ENCODE results near the gene SPCS1.
"Not testable (repeated sequence)": the region's sequence is repeated elsewhere in the genome, so short reads cannot be mapped to it uniquely, and the experiment has no call there.

SPCS1 gene

GRCh38 chr3:52695798-52696671 is 9.9 kb upstream of the SPCS1 start:
- no peak for DNase-seq

GRCh38 chr3:52696830-52697631 is 8.9 kb upstream of the SPCS1 start:
- DNase-seq = no peak

- DNase-seq = no peak
Observed at GRCh38 chr3:52697632-52697965, 8.3 kb upstream of the SPCS1 start.

- DNase-seq = no peak
Observed at GRCh38 chr3:52703341-52703740, 2.6 kb upstream of the SPCS1 start.

- DNase-seq = peak; percentile 9
Observed at GRCh38 chr3:52704611-52705437, 1.1 kb upstream of the SPCS1 start.

DNA sequence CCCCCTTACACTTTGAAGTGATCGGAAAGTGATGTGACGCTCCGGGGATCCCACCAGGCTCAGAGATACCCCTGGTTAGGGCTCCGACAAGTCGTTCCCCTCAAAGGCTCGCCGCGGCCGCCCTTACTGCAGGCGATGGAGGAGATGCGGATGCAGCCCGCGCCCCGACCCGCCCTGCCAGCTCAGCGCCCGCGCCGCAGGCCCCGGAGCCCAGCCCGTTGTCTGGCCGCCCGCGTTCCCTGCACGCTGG is 543 bp upstream of the SPCS1 start:
- DNase-seq = no peak

DNA sequence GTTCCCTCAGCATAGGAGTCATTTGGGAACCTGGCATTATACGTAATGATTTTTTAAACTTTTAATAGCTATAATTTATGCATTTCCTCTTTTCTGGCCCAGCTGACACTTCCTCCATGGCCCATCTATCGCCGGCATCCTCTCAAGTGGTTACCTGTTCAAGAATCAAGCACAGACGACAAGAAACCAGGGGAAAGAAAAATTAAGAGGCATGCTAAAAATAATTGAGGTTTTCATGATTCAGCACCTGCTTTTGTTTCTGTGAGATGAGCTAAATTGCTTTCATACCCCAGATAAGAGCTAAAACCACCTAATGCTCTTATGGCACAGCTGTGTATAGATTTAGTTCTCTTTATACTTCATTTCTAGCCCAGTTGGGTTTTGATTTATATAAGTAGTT is 1.7 kb downstream of the SPCS1 start:
- DNase-seq = no peak

DNA sequence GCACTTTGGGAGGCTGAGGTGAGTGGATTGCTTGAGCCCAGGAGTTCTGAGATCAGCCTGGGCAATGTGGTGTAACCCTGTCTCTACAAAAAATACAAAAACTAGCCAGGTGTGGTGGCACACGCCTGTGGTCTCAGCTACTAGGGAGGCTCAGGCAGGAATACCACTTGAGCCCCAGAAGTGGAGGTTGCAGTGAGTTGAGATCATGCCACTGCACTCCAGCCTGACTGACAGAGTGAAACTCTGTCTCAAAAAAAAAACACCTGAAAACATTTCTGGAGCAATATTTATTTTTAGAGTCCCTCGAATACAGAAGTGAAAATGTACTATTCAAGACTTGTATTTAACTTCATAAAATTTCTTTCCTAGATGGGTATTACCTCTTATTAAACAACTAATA is 4.6 kb downstream of the SPCS1 start:
- no peak for DNase-seq

- DNase-seq = no peak
Observed at GRCh38 chr3:52712291-52713212, 6.6 kb downstream of the SPCS1 start.

DNA sequence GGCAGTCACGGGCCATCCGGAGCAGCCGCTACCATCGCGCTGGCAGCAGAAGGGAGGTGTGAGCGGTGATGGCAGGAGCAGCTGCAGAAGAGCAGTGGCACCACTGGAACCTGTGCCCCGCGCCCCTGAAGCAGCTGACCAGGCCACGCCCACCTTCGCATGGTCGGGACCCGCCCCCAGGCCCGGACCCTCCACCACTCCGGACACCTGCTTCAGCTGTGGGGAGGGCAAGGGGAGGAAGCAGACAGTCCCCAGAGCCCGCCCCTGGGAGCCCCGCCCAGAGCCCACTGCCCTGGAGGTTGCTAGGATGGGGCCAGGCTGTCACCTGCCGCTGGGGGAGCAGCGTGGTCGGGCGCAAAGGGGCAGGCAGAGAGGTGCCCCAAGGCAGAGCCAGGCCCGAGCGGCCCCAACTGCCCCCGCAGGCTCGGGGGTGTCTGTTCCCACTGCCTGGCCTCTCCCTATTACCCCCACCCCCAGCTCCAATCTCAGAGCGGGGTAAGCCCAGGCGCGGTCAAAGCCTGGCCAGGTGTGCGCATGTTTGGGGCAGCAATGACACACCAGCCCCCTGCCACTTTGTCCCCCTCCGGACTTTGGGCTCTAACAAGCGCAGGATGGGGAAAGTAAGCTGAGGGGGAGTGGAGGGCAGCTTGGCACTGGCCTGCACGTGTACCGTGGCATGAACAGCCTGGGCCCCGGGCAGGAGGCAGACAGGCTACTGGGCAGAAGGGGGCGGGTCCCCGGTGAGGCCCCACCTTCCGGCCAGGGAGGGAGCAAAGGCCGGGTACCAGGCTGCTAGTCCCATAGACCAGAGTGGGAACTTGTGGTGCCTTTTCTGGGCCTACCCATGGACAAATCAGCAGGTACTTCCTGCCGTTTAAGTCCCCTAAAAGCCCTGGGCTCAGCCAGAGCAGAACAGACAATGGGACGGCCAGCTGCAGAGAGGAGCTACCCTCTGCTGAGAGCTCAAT is 8.7 kb downstream of the SPCS1 start:
- no peak for DNase-seq

GRCh38 chr3:52715714-52716305 is 9.9 kb downstream of the SPCS1 start:
- DNase-seq = no peak

DNA sequence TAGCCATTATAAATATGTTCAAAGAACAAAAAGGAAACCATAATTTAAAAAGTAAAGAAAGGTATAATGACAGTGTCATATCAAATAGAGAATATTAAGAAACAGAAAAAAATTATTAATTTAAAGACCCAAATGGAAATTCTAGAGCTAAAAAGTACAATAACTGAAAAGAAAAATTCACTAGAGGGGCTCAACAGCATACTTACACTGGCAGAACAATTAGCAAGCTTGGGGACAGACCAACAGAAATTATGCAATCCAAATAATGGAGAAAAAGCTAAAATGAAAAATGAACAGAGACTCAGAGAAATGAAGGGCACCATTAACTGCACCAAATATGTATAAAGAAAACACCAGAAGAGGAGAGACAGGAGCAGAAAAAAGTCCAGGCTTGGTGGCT is 13.7 kb downstream of the SPCS1 start:
- no peak for DNase-seq

DNA sequence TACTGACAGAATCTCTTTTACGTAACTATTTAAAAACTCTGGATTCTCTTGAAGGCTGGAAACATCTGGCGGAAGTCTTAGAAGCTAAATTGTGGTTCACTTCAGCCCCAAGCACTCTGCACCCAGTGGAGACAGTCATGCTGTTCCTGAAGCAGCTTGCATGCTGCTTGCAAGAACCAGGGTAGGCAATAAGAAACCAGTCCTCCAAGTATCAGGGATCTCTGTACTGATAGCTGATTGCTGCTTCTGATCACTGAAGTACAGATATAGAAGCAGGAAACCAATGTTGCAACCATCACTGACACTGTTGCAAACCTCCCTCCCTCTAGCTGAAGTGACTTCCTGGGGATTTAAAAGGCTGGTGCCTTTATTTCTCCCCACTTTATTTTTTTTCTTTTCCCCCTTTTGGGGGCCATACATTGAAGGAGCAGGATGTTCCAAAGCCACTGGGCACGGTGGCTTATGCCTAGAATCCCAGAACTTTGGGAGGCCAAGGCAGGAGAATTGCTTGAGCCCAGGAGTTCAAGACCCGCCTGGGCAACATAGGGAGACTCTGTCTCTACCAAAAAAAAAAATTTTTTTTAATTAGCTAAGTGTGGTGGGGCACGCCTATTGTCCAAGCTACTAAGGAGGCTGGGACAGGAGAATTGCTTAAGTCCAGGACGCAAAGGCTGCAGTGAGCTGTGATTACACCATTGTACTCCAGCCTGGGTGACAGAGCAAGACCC is 15.3 kb downstream of the SPCS1 start:
- peak; percentile 35 for DNase-seq

DNA sequence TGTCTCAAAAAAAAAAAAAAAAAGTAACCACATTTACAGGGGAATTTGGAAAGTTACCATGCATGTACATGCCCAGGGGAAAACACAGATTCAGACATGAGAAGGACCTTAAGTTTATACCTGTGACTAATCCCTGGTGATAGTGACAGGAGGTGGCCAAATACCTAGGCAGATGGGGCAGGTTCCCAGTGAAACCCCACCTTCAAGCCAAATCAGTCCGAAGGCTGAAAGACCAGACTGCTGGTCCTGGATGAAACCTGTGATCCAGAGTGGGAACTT is 15.8 kb downstream of the SPCS1 start:
- DNase-seq = no peak

GRCh38 chr3:52722491-52722890 is 16.6 kb downstream of the SPCS1 start:
- DNase-seq = no peak

DNA sequence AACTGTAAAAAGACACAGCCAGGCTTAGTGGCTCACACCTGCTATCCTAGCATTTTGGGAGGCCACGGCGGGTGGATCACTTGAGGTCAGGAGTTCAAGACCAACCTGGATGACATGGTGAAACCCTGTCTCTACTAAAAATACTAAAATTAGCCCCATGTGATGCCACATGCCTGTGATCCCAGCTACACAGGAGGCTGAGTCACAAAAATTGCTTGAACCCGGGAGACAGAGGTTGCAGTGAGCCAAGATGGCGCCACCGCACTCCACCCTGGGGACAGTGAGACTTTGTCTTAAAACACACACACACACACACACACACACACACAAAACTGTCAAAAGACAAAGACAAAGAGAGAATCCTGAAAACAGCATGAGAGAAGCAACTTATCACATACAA is 18.0 kb downstream of the SPCS1 start:
- no peak for DNase-seq

DNA sequence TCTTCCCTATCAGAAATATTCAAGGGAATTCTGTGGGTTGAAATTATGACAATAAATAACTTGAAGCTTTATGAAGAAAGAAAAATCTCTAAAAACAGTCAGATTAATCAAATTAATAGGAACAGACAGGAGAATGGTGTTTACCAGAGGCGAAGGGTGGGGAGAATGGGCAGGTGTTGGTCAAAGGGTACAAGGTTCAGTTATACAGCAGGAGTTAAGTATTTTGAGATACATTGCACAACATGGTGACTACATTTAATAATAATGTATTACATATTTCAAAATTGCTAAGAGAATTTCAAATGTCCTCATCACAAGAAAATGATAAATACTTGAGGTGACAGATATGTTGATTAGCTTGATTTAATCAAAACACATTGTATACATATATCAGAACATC is 18.6 kb downstream of the SPCS1 start:
- no peak for DNase-seq

DNA sequence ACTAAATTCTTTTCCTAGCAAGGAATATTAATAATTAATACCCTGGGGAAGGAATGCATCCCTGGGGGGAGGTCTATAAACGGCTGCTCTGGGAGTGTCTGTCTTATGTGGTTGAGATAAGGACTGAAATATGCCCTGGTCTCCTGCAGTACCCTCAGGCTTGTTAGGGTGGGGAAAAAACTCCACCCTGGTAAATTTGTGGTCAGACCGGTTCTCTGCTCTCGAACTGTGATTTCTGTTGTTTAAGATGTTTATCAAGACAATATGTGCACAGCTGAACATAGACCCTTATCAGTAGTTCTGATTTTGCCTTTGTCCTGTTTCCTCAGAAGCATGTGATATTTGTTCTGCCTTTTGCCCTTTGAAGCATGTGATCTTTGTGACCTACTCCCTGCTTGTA is 22.8 kb downstream of the SPCS1 start:
- DNase-seq = not testable (repeated sequence)

DNA sequence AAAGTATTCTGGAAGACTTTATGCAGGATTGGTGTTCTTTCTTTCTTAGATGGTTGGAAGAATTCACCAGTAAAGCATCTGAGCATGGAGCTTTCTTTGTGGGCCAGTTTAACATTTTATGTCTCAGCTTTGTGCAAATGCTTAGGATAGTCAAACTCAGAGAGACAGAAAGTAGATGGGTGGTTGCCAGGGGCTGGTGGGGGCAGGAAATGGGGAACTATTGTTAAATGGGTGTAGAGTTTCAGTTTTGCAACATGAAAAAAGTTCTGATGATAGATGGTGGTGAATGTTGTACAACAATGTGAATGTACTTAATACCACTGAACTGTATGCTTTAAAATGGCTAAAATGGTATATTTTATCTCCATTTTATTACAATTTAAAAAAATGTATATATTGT is 24.8 kb downstream of the SPCS1 start:
- DNase-seq = no peak

DNA sequence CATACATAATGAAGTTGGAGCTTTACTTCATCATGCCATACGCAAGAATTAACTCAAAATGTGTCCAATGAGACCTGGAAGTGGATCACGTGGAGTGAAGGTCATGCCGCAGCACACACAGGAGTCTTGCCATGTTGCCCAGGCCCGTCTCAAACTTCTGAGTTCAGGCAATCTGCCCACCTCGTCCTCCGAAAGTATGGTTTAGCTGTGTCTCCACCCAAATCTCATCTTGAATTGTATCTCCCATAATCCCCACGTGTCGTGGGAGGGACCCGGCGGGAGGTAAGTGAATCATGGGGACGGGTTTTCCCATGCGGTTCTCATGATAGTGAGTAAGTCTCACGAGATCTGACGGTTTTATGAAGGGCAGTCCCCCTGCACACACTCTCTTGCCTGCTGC is 25.7 kb downstream of the SPCS1 start:
- DNase-seq = no peak
